Measurements from ENCODE around the gene AFAP1. TPM values are rescaled to one million over a fixed set of nuclear protein-coding genes. Genes with fewer than 3 reads are reported as not detected.
A peak's percentile ranks its signal among the peaks of the same experiment; 100 is the strongest.

AFAP1 gene
- total and polyA plus RNA-seq, 2 donors (not counting 3 experiments of a cell fraction or from before 2014, with no cell fraction given): 32.3 to 103 TPM

DNA sequence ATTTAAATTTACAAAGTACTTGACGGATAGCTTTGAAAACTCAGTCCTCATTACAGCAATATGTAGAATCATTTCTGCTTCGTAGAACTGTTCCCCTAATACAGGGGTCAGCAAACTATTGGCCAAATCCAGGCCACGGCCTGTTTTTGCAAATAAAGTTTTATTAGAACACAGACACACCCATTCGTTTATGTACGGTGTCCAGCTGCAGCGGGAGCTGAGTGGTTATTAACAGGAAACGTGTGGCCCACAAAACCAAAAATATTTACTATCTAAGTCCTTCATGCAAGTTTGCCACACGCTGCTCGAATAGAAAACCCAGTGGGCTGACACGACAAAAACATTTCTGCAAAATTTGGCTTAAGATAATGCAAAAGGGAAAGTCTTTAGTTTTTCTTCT lies 146.5 kb downstream of the AFAP1 start:
- H3K27me3 ChIP-seq (ENCODE audit: control insufficient read depth in 2 of 2, insufficient read depth in 2 of 2, low read length in 2 of 2): no peaks in the 10 kb centered on the region
- no peaks in the 10 kb centered on the region for H3K9me3 ChIP-seq (replicated peaks; ENCODE audit: control insufficient read depth, insufficient read depth, low read length)
- FAIRE-seq (no peak), DNase-seq (ENCODE audit: low read depth, low spot score) (no peak)
- no peak overlapping the region for H2AFZ ChIP-seq (ENCODE audit: low read depth, low read length)
- dilution Hi-C loops (cut with MboI; ENCODE audit: extremely low pct_ligation_motif_present, low sequenced_read_pairs) (no loop called here), intact Hi-C loops (cut with micrococcal nuclease) (no loop called here)
- POLR2A ChIA-PET: interaction anchor here (0.8 kb wide), 1 partner anchor 9 kb away, joined by 3 read pairs; no protein-coding TSS in a partner anchor
- H4K20me1 ChIP-seq (replicated peaks; ENCODE audit: control insufficient read depth, extremely low read depth, insufficient read depth, low read length): no peaks in the 10 kb centered on the region
- no peaks in the 10 kb centered on the region for H3K9me1 ChIP-seq (replicated peaks; ENCODE audit: control insufficient read depth, extremely low read depth, insufficient read depth, low read length)
- H3K4me3 ChIP-seq (replicated peaks in 1 of 3; ENCODE audit: insufficient read depth in 1 of 3, low read depth in 1 of 3, low read length in 3 of 3): no peak overlapping the region
- H3K4me2 ChIP-seq (ENCODE audit: insufficient read depth, low read length): no peak overlapping the region
- no TSS peak for BruUV-seq (replicated peaks)
- H3K9ac ChIP-seq (replicated peaks; ENCODE audit: extremely low read depth, insufficient read depth, low read length): peak overlapping the region; percentile 1
- peak overlapping the region; percentile 32 for H3K27ac ChIP-seq (ENCODE audit: insufficient read depth, low read depth, low read length)
- CTCF ChIA-PET: interaction anchor here (0.7 to 5.4 kb wide), 7 partner anchors 9 to 85 kb away, joined by 3 to 46 read pairs (median 3); no protein-coding TSS in a partner anchor
- peaks cover 51% of the 10 kb centered on the region for H3K79me2 ChIP-seq (ENCODE audit: control insufficient read depth, insufficient read depth, low read length)
- no peak for TF ChIP-seq GATA2 (IDR thresholded peaks at IDR 0.05; ENCODE audit: insufficient read depth, insufficient read length, low read depth, low read length)
- TF ChIP-seq MYC (IDR thresholded peaks at IDR 0.05; ENCODE audit: low read depth, low read length): no peak
- TF ChIP-seq POLR2AphosphoS5 (IDR thresholded peaks at IDR 0.05; ENCODE audit: insufficient read depth, low read depth, low read length): no peak
- TF ChIP-seq, protein P1, sequence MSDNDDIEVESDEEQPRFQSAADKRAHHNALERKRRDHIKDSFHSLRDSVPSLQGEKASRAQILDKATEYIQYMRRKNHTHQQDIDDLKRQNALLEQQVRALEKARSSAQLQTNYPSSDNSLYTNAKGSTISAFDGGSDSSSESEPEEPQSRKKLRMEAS (IDR thresholded peaks at IDR 0.05; ENCODE audit: insufficient read depth, insufficient read length): no peak
- TF ChIP-seq, protein P2, sequence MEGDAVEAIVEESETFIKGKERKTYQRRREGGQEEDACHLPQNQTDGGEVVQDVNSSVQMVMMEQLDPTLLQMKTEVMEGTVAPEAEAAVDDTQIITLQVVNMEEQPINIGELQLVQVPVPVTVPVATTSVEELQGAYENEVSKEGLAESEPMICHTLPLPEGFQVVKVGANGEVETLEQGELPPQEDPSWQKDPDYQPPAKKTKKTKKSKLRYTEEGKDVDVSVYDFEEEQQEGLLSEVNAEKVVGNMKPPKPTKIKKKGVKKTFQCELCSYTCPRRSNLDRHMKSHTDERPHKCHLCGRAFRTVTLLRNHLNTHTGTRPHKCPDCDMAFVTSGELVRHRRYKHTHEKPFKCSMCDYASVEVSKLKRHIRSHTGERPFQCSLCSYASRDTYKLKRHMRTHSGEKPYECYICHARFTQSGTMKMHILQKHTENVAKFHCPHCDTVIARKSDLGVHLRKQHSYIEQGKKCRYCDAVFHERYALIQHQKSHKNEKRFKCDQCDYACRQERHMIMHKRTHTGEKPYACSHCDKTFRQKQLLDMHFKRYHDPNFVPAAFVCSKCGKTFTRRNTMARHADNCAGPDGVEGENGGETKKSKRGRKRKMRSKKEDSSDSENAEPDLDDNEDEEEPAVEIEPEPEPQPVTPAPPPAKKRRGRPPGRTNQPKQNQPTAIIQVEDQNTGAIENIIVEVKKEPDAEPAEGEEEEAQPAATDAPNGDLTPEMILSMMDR (IDR thresholded peaks at IDR 0.05; ENCODE audit: extremely low read depth in 1 of 2, insufficient read depth in 1 of 2, low read depth in 1 of 2, low read length in 2 of 2): no peak
- no peak for TF ChIP-seq FOS (IDR thresholded peaks at IDR 0.05; ENCODE audit: borderline replicate concordance, insufficient read depth, low read length)
- no peak for TF ChIP-seq JUN (IDR thresholded peaks at IDR 0.05; ENCODE audit: borderline replicate concordance, insufficient read depth, insufficient read length, low read depth)
- TF ChIP-seq POLR2A (IDR thresholded peaks at IDR 0.05; ENCODE audit: low read depth, low read length): no peak
- TF ChIP-seq EZH2 (IDR thresholded peaks at IDR 0.05; ENCODE audit: borderline replicate concordance, low read depth, low read length, severe bottlenecking): no peak
- H3K36me3 ChIP-seq (ENCODE audit: control insufficient read depth in 2 of 2, extremely low read depth in 1 of 2, insufficient read depth in 2 of 2, low read length in 2 of 2): peaks cover 26 to 30% of the 10 kb centered on the region in 2 experiments
- H3K4me1 ChIP-seq (ENCODE audit: control insufficient read depth, extremely low read depth, insufficient read depth, low read length): peaks cover 16% of the 10 kb centered on the region
